HepG2 (cell line): ENCODE data around the gene INTS15. TPM values are rescaled to one million over a fixed set of nuclear protein-coding genes. Genes with fewer than 3 reads are reported as not detected.

ENCODE experiments used
- ATF7 ChIP-seq, 2 experiments: fragments of 450-650 bp in 1 of 2; sonication (generic) in 1 of 2; formaldehyde crosslinking in 1 of 2; IDR thresholded peaks; 2 replicates each; pipeline versions ENCODE4 v1.4.0 to v1.6.1; 2016 to 2020; ENCODE audit warnings: antibody characterized with exemption in 1 of 2, mild to moderate bottlenecking in 1 of 2, missing genetic modification reagents in 1 of 2
- CCDC6 ChIP-seq: sonication (generic); formaldehyde crosslinking; IDR thresholded peaks from 2 replicates; pipeline ENCODE4 v1.8.1; 2022; ENCODE audit warnings: mild to moderate bottlenecking, missing genetic modification reagents, moderate library complexity
- GABPB1 ChIP-seq: IDR thresholded peaks from 2 replicates; pipeline ENCODE4 v1.6.1; 2016; ENCODE audit warnings: mild to moderate bottlenecking, missing genetic modification reagents, moderate library complexity, missing compliant biosample characterization
- GATAD1 ChIP-seq: IDR thresholded peaks from 2 replicates; pipeline ENCODE4 v1.6.1; 2016; ENCODE audit warnings: missing genetic modification reagents, missing compliant biosample characterization
- RARA ChIP-seq: IDR thresholded peaks from 2 replicates; pipeline ENCODE4 v1.6.1; 2016; ENCODE audit warnings: missing genetic modification reagents, missing compliant biosample characterization
- ZFP36 ChIP-seq: fragments of 150-350 bp; IDR thresholded peaks from 2 replicates; pipeline ENCODE4 v1.6.1; 2018; ENCODE audit warnings: borderline replicate concordance, low read length, low read depth; ENCODE audit not compliant: partially characterized antibody
- ZNF225 ChIP-seq: sonication (generic); formaldehyde crosslinking; IDR thresholded peaks from 2 replicates; pipeline ENCODE4 v1.4.0; 2020; ENCODE audit warnings: mild to moderate bottlenecking, missing genetic modification reagents
- ZNF317 ChIP-seq: sonication (generic); formaldehyde crosslinking; IDR thresholded peaks from 2 replicates; pipeline ENCODE4 v1.5.0; 2020; ENCODE audit warnings: mild to moderate bottlenecking, missing genetic modification reagents
- ZNF766 ChIP-seq: sonication (generic); formaldehyde crosslinking; IDR thresholded peaks from 2 replicates; pipeline ENCODE4 v1.5.0; 2020; ENCODE audit warnings: missing genetic modification reagents, borderline replicate concordance
- ZSCAN22 ChIP-seq: sonication (generic); formaldehyde crosslinking; IDR thresholded peaks from 2 replicates; pipeline ENCODE4 v1.4.0; 2020; ENCODE audit warnings: mild to moderate bottlenecking, missing genetic modification reagents
- polyA plus RNA-seq, 8 experiments: library from polyadenylated mRNA; depleted of rRNA in 3 of 8; stranded (reverse) in 7 of 8; unstranded in 1 of 8; fragments of >200 nt; fragmentation: Illumina TruSeq in 4 of 8; extraction: Trizol in 4 of 8; gene quantifications; 2 replicates each; pipeline versions ENCODE4 v1.2.1 to v1.2.3, GENCODE V29; 2011 to 2016; ENCODE audit warnings: low read depth in 4 of 8, missing spikeins in 1 of 8, mixed read lengths in 1 of 8; ENCODE audit not compliant: insufficient read depth in 1 of 8
- total RNA-seq, 5 experiments: library from RNA; depleted of rRNA; stranded (reverse); fragments of >200 nt; fragmentation: Illumina TruSeq; extraction: Trizol; gene quantifications; 2 replicates each; pipeline ENCODE4 v1.2.3, GENCODE V29; 2016; ENCODE audit warnings: low read depth in 1 of 5
- TF ChIP-seq, protein P1 (sequence below): sonication (generic); formaldehyde crosslinking; conservative IDR thresholded peaks from 2 replicates; pipeline ENCODE4 v1.8.0; 2022; ENCODE audit warnings: mild to moderate bottlenecking, moderate library complexity, missing genetic modification reagents
- TF ChIP-seq, protein P2 (sequence below): sonication (generic); formaldehyde crosslinking; IDR thresholded peaks from 2 replicates; pipeline ENCODE4 v1.4.0; 2020; ENCODE audit warnings: missing genetic modification reagents
- TF ChIP-seq, protein P3 (sequence below): sonication (generic); formaldehyde crosslinking; IDR thresholded peaks from 2 replicates; pipeline ENCODE4 v1.5.0; 2020; ENCODE audit warnings: mild to moderate bottlenecking, missing genetic modification reagents, moderate library complexity
- TF ChIP-seq, protein P4 (sequence below): IDR thresholded peaks from 2 replicates; pipeline ENCODE4 v1.6.1; 2018; ENCODE audit warnings: missing genetic modification reagents
- TF ChIP-seq, protein P5 (sequence below): sonication (generic); formaldehyde crosslinking; IDR thresholded peaks from 2 replicates; pipeline ENCODE4 v1.4.0; 2020; ENCODE audit warnings: missing genetic modification reagents
- TF ChIP-seq, protein P6 (sequence below): sonication (generic); formaldehyde crosslinking; IDR thresholded peaks from 2 replicates; pipeline ENCODE4 v1.9.0; 2022; ENCODE audit warnings: missing genetic modification reagents, mild to moderate bottlenecking, borderline replicate concordance

INTS15 gene
- total and polyA plus RNA-seq, 2 of the 13 experiments (the other 11 are each of a cell fraction or from before 2014, with no cell fraction given): 16.3 to 25.7 TPM

DNA sequence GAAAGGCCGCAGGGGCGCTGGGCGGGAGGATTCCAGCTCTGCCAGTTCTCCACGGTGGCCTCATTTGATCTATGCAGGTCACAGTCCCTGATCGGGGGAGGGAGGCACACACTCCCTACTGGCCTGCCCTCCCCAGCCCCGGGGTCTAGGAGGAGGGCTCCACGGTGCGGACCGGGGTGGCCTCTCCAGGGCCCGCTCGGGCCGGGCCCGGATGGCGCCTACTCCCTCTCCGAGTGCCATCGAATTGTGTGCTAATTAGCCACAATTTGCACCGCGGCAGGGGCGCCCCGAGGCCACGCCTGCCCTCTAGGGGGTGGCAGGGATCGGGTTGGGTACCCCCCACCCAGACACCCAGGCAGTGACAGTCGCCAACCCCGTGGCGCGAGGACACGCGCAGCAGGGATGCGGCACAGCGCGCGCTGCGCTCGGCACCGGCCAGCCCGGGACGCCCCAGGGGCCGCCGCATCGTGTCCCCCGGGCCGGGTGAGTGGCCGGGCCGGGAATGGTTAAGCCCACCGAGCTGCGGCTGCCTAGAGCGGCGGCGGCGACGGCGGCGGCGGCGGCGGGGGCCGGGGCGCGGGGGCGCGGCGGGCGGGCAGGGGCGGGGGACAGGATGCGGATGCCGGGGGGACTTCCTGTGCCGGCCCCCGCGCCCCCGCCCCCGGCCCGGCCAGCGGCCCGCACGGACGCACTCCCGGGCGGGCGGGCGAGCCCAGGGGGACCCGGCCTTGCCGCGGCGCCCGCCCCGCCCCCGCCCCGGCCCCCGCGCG, 25.3 kb downstream of the INTS15 start, which contains the start of gene ZNF853 (continued):
- TF ChIP-seq, protein P1, sequence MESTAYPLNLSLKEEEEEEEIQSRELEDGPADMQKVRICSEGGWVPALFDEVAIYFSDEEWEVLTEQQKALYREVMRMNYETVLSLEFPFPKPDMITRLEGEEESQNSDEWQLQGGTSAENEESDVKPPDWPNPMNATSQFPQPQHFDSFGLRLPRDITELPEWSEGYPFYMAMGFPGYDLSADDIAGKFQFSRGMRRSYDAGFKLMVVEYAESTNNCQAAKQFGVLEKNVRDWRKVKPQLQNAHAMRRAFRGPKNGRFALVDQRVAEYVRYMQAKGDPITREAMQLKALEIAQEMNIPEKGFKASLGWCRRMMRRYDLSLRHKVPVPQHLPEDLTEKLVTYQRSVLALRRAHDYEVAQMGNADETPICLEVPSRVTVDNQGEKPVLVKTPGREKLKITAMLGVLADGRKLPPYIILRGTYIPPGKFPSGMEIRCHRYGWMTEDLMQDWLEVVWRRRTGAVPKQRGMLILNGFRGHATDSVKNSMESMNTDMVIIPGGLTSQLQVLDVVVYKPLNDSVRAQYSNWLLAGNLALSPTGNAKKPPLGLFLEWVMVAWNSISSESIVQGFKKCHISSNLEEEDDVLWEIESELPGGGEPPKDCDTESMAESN (CRISPR knock-in tag): peak; percentile 13; the same call in 1 of the 2 replicates
- no peak for TF ChIP-seq ZNF317 (CRISPR knock-in tag)
- TF ChIP-seq, protein P2, sequence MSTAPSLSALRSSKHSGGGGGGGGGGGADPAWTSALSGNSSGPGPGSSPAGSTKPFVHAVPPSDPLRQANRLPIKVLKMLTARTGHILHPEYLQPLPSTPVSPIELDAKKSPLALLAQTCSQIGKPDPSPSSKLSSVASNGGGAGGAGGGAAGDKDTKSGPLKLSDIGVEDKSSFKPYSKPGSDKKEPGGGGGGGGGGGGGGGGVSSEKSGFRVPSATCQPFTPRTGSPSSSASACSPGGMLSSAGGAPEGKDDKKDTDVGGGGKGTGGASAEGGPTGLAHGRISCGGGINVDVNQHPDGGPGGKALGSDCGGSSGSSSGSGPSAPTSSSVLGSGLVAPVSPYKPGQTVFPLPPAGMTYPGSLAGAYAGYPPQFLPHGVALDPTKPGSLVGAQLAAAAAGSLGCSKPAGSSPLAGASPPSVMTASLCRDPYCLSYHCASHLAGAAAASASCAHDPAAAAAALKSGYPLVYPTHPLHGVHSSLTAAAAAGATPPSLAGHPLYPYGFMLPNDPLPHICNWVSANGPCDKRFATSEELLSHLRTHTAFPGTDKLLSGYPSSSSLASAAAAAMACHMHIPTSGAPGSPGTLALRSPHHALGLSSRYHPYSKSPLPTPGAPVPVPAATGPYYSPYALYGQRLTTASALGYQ: no peak
- no peak for TF ChIP-seq ZNF766
- TF ChIP-seq ZNF225 (CRISPR knock-in tag): peak; percentile 82; the same call in 1 of the 2 replicates
- 0 out of 2 replicates have a peak, but pooled peaks have one; percentile 32 for TF ChIP-seq CCDC6 (CRISPR knock-in tag)
- TF ChIP-seq, protein P3, sequence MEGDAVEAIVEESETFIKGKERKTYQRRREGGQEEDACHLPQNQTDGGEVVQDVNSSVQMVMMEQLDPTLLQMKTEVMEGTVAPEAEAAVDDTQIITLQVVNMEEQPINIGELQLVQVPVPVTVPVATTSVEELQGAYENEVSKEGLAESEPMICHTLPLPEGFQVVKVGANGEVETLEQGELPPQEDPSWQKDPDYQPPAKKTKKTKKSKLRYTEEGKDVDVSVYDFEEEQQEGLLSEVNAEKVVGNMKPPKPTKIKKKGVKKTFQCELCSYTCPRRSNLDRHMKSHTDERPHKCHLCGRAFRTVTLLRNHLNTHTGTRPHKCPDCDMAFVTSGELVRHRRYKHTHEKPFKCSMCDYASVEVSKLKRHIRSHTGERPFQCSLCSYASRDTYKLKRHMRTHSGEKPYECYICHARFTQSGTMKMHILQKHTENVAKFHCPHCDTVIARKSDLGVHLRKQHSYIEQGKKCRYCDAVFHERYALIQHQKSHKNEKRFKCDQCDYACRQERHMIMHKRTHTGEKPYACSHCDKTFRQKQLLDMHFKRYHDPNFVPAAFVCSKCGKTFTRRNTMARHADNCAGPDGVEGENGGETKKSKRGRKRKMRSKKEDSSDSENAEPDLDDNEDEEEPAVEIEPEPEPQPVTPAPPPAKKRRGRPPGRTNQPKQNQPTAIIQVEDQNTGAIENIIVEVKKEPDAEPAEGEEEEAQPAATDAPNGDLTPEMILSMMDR (CRISPR knock-in tag): peak; percentile 2; the same call in 1 of the 2 replicates
- TF ChIP-seq GATAD1 (CRISPR knock-in tag): 0 out of 2 replicates have a peak, but pooled peaks have one; percentile 14
- no peak for TF ChIP-seq ATF7 (IDR thresholded peaks at IDR 0.05)
- no peak for TF ChIP-seq ATF7 (CRISPR knock-in tag; IDR thresholded peaks at IDR 0.05)
- TF ChIP-seq, protein P4, sequence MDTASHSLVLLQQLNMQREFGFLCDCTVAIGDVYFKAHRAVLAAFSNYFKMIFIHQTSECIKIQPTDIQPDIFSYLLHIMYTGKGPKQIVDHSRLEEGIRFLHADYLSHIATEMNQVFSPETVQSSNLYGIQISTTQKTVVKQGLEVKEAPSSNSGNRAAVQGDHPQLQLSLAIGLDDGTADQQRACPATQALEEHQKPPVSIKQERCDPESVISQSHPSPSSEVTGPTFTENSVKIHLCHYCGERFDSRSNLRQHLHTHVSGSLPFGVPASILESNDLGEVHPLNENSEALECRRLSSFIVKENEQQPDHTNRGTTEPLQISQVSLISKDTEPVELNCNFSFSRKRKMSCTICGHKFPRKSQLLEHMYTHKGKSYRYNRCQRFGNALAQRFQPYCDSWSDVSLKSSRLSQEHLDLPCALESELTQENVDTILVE (CRISPR knock-in tag): peak; percentile 53; the same call in 1 of the 2 replicates
- no peak for TF ChIP-seq ZFP36
- peak; percentile 43; the same call in 1 of the 2 replicates for TF ChIP-seq GABPB1
- no peak for TF ChIP-seq ZSCAN22 (CRISPR knock-in tag)
- no peak for TF ChIP-seq RARA (CRISPR knock-in tag)
- TF ChIP-seq, protein P5, sequence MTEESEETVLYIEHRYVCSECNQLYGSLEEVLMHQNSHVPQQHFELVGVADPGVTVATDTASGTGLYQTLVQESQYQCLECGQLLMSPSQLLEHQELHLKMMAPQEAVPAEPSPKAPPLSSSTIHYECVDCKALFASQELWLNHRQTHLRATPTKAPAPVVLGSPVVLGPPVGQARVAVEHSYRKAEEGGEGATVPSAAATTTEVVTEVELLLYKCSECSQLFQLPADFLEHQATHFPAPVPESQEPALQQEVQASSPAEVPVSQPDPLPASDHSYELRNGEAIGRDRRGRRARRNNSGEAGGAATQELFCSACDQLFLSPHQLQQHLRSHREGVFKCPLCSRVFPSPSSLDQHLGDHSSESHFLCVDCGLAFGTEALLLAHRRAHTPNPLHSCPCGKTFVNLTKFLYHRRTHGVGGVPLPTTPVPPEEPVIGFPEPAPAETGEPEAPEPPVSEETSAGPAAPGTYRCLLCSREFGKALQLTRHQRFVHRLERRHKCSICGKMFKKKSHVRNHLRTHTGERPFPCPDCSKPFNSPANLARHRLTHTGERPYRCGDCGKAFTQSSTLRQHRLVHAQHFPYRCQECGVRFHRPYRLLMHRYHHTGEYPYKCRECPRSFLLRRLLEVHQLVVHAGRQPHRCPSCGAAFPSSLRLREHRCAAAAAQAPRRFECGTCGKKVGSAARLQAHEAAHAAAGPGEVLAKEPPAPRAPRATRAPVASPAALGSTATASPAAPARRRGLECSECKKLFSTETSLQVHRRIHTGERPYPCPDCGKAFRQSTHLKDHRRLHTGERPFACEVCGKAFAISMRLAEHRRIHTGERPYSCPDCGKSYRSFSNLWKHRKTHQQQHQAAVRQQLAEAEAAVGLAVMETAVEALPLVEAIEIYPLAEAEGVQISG (CRISPR knock-in tag): peak; percentile 98
- TF ChIP-seq, protein P6, sequence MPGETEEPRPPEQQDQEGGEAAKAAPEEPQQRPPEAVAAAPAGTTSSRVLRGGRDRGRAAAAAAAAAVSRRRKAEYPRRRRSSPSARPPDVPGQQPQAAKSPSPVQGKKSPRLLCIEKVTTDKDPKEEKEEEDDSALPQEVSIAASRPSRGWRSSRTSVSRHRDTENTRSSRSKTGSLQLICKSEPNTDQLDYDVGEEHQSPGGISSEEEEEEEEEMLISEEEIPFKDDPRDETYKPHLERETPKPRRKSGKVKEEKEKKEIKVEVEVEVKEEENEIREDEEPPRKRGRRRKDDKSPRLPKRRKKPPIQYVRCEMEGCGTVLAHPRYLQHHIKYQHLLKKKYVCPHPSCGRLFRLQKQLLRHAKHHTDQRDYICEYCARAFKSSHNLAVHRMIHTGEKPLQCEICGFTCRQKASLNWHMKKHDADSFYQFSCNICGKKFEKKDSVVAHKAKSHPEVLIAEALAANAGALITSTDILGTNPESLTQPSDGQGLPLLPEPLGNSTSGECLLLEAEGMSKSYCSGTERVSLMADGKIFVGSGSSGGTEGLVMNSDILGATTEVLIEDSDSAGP (CRISPR knock-in tag): 0 out of 2 replicates have a peak, but pooled peaks have one; percentile 42
